Muscle layer of colon (tissue), 2 donors: ENCODE measurements around the gene OR8G1.
"Not testable (repeated sequence)": the region's sequence is repeated elsewhere in the genome, so short reads cannot be mapped to it uniquely, and the experiment has no call there.

ENCODE experiments used
- H3K27ac ChIP-seq: one replicate; pipeline ENCODE4 v1.7.0; 2013; ENCODE audit warnings: low read depth, mild to moderate bottlenecking, low read length, moderate library complexity
- H3K27me3 ChIP-seq, 2 donors: one replicate each; pipeline ENCODE4 v1.7.0; 2013; ENCODE audit warnings: low read length in 2 of 2, mild to moderate bottlenecking in 2 of 2; ENCODE audit not compliant: insufficient read depth in 2 of 2, control insufficient read depth in 1 of 2
- H3K36me3 ChIP-seq: one replicate; pipeline ENCODE4 v1.7.0; 2013; ENCODE audit warnings: mild to moderate bottlenecking, low read length; ENCODE audit not compliant: insufficient read depth
- H3K4me1 ChIP-seq: one replicate; pipeline ENCODE4 v1.7.0; 2013; ENCODE audit warnings: mild to moderate bottlenecking, low read length; ENCODE audit not compliant: insufficient read depth
- H3K4me3 ChIP-seq, 2 donors: one replicate each; pipeline ENCODE4 v1.7.0; 2013; ENCODE audit warnings: low read length in 2 of 2, low read depth in 1 of 2, mild to moderate bottlenecking in 1 of 2, moderate library complexity in 1 of 2
- H3K9ac ChIP-seq: one replicate; pipeline ENCODE4 v1.7.0; 2013; ENCODE audit warnings: low read length
- H3K9me3 ChIP-seq: one replicate; pipeline ENCODE4 v1.7.0; 2013; ENCODE audit warnings: mild to moderate bottlenecking, low read length
- donor health status: abdominal sarcoma.
- donor health status: Adenocarcinoma of cecum.

Gene OR8G1

GRCh38 chr11:124207102-124207792 is 33.6 kb upstream of the OR8G1 start:
- Histone ChIP-seq H3K27me3 (no peaks in the 10 kb centered on the region), H3K27ac (no peak overlapping the region), H3K36me3 (no peaks in the 10 kb centered on the region), H3K4me3 (no peak overlapping the region), H3K9ac (no peak overlapping the region), H3K9me3 (no peaks in the 10 kb centered on the region), H3K4me1 (no peaks in the 10 kb centered on the region)

DNA sequence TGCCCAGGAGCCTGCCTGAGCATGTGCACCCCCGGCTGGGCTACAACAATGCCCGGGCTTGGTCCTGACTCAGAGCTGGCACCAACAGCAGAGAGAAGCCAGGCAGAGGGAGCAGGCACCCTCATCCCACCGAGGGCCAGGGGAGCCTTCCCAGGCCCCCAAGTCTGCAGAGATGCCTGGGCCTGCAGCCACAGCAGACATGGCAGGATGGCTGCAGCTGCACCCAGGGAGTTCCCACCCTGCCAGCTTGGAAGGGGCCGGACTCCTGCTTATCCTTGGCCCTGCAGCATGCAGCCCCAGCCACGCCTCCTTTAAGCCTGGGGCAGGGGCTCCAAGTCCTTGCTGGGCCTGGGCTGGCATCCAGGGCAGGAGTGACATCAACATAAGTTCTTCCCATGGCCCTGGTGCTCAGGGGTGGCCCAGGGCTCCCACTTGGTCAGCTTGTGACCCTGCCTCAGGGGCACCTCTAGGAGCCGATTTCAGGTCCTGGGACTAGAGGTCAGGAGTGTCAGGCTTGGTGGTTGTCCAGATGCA is 31.0 kb upstream of the OR8G1 start:
- Histone ChIP-seq H3K4me3 (no peak overlapping the region), H3K27ac (no peak overlapping the region)

DNA sequence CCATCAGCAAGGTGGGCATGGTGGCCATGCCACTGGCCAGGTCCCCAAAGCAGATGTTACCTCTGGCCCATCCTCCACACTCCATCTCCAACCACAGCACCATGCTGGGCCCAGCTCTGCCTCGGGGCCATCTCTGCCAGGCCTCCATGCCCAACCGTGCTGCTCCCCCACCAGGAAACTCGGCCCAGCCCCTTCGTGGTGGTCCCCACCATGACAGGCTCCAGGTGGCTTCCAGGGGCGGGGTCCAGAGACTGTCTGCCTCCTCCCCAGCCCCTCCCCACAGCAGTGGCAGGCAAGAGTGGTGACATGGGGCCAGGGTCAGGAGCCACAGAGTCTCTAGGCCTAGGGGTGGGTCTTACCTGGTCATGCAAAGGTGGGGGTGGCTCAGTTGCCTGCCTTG is 30.5 kb upstream of the OR8G1 start:
- H3K4me1 ChIP-seq: no peaks in the 10 kb centered on the region
- H3K27me3 ChIP-seq: no peaks in the 10 kb centered on the region
- no peaks in the 10 kb centered on the region for H3K36me3 ChIP-seq
- no peak overlapping the region for H3K4me3 ChIP-seq
- no peaks in the 10 kb centered on the region for H3K9me3 ChIP-seq
- no peak overlapping the region for H3K9ac ChIP-seq
- no peak overlapping the region for H3K27ac ChIP-seq

More for the DNA sequence above, 31.0 kb upstream of the OR8G1 start:
- Histone ChIP-seq H3K4me1 (no peaks in the 10 kb centered on the region), H3K27me3 (no peaks in the 10 kb centered on the region), H3K9me3 (no peaks in the 10 kb centered on the region), H3K9ac (no peak overlapping the region), H3K36me3 (no peaks in the 10 kb centered on the region)

DNA sequence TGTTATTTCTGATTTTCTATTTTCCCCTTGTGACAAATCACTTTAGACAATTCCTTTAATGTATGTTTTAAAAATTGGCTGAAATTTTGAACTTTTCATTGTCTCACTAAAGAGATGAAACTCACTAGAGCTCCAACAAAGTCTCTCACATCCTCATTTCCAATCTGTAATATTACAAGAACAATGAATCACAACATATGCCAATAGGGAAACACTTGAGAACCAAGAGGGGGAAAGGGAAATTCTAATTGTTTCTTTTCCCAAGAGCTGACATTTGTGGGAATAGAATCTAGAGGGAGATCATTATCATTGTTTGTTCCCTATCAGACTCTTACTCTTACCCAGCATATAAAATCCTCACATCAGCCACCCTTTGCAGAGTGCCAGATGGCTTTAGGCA is 29.6 kb upstream of the OR8G1 start:
- no peaks in the 10 kb centered on the region for H3K27me3 ChIP-seq
- H3K9ac ChIP-seq: no peak overlapping the region
- no peaks in the 10 kb centered on the region for H3K9me3 ChIP-seq
- H3K4me3 ChIP-seq: no peak overlapping the region
- no peaks in the 10 kb centered on the region for H3K36me3 ChIP-seq
- H3K27ac ChIP-seq: no peak overlapping the region
- H3K4me1 ChIP-seq: no peaks in the 10 kb centered on the region

- H3K36me3 ChIP-seq: no peaks in the 10 kb centered on the region
- no peaks in the 10 kb centered on the region for H3K4me1 ChIP-seq
Measured at GRCh38 chr11:124214027-124214426, 26.9 kb upstream of the OR8G1 start.

GRCh38 chr11:124219126-124219525 is 21.8 kb upstream of the OR8G1 start:
- no peak overlapping the region for H3K9ac ChIP-seq
- H3K36me3 ChIP-seq: no peaks in the 10 kb centered on the region
- no peak overlapping the region for H3K27ac ChIP-seq
- no peaks in the 10 kb centered on the region for H3K27me3 ChIP-seq
- no peaks in the 10 kb centered on the region for H3K4me1 ChIP-seq
- H3K9me3 ChIP-seq: no peaks in the 10 kb centered on the region
- H3K4me3 ChIP-seq: no peak overlapping the region

More at GRCh38 chr11:124214027-124214426, 26.9 kb upstream of the OR8G1 start:
- Histone ChIP-seq H3K27ac (no peak overlapping the region), H3K27me3 (no peaks in the 10 kb centered on the region), H3K4me3 (no peak overlapping the region), H3K9me3 (no peaks in the 10 kb centered on the region), H3K9ac (no peak overlapping the region)

GRCh38 chr11:124222407-124222806 is 18.5 kb upstream of the OR8G1 start:
- no peak overlapping the region for H3K9ac ChIP-seq
- no peaks in the 10 kb centered on the region for H3K36me3 ChIP-seq
- no peak overlapping the region for H3K4me3 ChIP-seq
- no peaks in the 10 kb centered on the region for H3K9me3 ChIP-seq
- no peaks in the 10 kb centered on the region for H3K4me1 ChIP-seq
- no peak overlapping the region for H3K27ac ChIP-seq
- H3K27me3 ChIP-seq: no peaks in the 10 kb centered on the region

- H3K27ac ChIP-seq, H3K9ac ChIP-seq, H3K27me3 ChIP-seq, H3K36me3 ChIP-seq, H3K4me1 ChIP-seq, H3K4me3 ChIP-seq, H3K9me3 ChIP-seq: not testable (repeated sequence)
Measured at GRCh38 chr11:124224618-124225423, 16.1 kb upstream of the OR8G1 start.

- Histone ChIP-seq H3K4me3 (no peak overlapping the region), H3K4me1 (no peaks in the 10 kb centered on the region), H3K36me3 (no peaks in the 10 kb centered on the region), H3K9me3 (no peaks in the 10 kb centered on the region), H3K27ac (no peak overlapping the region), H3K9ac (no peak overlapping the region), H3K27me3 (no peaks in the 10 kb centered on the region)
Measured at GRCh38 chr11:124225471-124225870, 15.4 kb upstream of the OR8G1 start.

GRCh38 chr11:124233376-124233775 is 7.5 kb upstream of the OR8G1 start:
- Histone ChIP-seq H3K9me3 (no peaks in the 10 kb centered on the region), H3K9ac (no peak overlapping the region), H3K4me1 (no peaks in the 10 kb centered on the region), H3K27me3 (no peaks in the 10 kb centered on the region), H3K36me3 (no peaks in the 10 kb centered on the region), H3K4me3 (no peak overlapping the region), H3K27ac (no peak overlapping the region)

DNA sequence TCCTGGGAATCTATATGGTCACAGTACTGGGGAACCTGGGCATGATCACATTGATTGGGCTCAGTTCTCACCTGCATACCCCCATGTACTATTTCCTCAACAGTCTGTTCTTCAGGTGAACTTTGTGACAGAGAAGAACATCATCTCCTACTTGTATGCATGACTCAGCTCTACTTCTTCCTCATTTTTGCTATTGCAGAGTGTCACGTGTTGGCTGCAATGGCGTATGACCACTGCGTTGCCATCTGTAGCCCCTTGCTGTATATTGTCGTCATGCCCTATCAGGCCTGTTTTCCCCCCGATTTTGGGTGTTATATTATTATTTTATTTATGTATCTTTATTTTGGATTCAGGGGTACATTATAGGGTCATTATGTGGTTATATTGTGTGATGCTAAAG is 2.4 kb upstream of the OR8G1 start:
- Histone ChIP-seq H3K9ac (no peak overlapping the region), H3K9me3 (no peaks in the 10 kb centered on the region), H3K36me3 (no peaks in the 10 kb centered on the region), H3K4me3 (no peak overlapping the region), H3K4me1 (no peaks in the 10 kb centered on the region), H3K27me3 (no peaks in the 10 kb centered on the region), H3K27ac (no peak overlapping the region)
